ENCODE results near the gene KRT7.

Gene KRT7

DNA sequence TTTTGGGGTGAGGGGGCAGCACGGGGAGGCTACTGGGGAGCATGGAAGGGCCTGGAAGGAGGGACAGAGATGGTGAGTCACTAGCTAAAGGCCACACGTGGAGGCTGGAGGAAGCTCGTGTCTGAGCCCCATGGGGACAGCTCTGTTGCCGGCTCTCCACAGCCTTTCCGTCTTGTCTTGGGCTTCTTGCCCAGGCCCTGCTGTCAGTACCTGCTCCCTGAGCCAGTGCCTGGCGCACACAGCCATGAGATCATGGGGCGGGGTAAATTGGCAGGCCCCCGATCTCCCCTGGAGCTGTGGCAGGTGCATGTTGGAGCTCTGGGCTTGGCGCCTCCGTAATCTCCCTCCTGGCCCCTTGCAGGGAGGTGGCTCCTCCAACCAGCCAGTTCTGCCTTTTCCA is 25.1 kb upstream of the KRT7 start:
- DNase-seq (ENCODE audit: low read depth in 1 of 2, low spot score in 1 of 2): no peak
- no peak overlapping the region for H3K4me3 ChIP-seq (replicated peaks; ENCODE audit: insufficient read depth, low read length)
- no peak overlapping the region for H3K27ac ChIP-seq (replicated peaks)
- TF ChIP-seq SPI1 (IDR thresholded peaks at IDR 0.05; ENCODE audit: borderline replicate concordance, low read depth) (no peak), GABPA (IDR thresholded peaks at IDR 0.05; ENCODE audit: low read depth) (no peak), POLR2AphosphoS5 (IDR thresholded peaks at IDR 0.05; ENCODE audit: low read depth) (no peak)
- TF ChIP-seq, protein P1, sequence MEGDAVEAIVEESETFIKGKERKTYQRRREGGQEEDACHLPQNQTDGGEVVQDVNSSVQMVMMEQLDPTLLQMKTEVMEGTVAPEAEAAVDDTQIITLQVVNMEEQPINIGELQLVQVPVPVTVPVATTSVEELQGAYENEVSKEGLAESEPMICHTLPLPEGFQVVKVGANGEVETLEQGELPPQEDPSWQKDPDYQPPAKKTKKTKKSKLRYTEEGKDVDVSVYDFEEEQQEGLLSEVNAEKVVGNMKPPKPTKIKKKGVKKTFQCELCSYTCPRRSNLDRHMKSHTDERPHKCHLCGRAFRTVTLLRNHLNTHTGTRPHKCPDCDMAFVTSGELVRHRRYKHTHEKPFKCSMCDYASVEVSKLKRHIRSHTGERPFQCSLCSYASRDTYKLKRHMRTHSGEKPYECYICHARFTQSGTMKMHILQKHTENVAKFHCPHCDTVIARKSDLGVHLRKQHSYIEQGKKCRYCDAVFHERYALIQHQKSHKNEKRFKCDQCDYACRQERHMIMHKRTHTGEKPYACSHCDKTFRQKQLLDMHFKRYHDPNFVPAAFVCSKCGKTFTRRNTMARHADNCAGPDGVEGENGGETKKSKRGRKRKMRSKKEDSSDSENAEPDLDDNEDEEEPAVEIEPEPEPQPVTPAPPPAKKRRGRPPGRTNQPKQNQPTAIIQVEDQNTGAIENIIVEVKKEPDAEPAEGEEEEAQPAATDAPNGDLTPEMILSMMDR (IDR thresholded peaks at IDR 0.05; ENCODE audit: insufficient read depth, low read length): no peak
- TF ChIP-seq, protein P2, sequence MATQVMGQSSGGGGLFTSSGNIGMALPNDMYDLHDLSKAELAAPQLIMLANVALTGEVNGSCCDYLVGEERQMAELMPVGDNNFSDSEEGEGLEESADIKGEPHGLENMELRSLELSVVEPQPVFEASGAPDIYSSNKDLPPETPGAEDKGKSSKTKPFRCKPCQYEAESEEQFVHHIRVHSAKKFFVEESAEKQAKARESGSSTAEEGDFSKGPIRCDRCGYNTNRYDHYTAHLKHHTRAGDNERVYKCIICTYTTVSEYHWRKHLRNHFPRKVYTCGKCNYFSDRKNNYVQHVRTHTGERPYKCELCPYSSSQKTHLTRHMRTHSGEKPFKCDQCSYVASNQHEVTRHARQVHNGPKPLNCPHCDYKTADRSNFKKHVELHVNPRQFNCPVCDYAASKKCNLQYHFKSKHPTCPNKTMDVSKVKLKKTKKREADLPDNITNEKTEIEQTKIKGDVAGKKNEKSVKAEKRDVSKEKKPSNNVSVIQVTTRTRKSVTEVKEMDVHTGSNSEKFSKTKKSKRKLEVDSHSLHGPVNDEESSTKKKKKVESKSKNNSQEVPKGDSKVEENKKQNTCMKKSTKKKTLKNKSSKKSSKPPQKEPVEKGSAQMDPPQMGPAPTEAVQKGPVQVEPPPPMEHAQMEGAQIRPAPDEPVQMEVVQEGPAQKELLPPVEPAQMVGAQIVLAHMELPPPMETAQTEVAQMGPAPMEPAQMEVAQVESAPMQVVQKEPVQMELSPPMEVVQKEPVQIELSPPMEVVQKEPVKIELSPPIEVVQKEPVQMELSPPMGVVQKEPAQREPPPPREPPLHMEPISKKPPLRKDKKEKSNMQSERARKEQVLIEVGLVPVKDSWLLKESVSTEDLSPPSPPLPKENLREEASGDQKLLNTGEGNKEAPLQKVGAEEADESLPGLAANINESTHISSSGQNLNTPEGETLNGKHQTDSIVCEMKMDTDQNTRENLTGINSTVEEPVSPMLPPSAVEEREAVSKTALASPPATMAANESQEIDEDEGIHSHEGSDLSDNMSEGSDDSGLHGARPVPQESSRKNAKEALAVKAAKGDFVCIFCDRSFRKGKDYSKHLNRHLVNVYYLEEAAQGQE (IDR thresholded peaks at IDR 0.05; ENCODE audit: insufficient replicate concordance, low read depth): no peak
- no peaks in the 10 kb centered on the region for H3K27me3 ChIP-seq (ENCODE audit: insufficient read depth, poor library complexity, severe bottlenecking)

DNA sequence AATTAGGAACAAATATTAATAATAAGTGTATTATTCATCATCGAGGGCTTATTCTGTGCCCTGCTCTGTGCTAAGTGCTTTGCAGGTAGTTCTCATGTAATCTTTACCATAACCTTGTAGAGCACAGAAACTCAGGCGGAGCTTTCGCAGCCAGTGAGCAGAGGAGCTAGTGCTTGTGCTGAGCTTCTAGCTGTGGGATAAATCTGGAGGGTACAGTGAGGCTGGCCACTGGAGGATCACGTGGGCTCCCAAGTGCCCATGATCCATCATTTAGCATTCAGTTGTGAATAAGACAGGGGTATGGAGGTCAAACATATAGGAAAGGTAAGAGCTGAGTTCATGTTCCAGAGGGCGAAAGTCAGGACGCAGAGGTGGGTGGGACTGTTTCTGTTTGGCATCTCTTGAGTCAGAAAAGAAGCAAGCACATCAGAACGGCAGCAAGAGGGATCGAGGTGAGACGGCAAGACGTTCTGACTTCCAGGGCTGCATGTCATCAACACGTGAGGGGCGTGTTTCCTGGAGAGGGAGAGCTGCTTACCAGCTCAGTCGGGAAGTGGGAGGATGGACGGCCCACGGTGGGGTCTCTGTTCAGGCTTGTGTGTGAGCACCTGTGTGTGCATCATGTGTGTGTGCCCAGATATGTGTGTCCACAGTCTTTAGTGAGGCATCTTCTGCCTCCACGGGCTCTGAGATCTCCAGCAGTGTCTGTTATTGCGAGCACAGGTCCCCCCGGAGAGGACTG is 24.4 kb upstream of the KRT7 start:
- no peaks in the 10 kb centered on the region for H3K27me3 ChIP-seq (ENCODE audit: insufficient read depth, poor library complexity, severe bottlenecking)
- DNase-seq (ENCODE audit: low read depth in 1 of 2, low spot score in 1 of 2): no peak
- no peak overlapping the region for H3K27ac ChIP-seq (replicated peaks)
- H3K4me3 ChIP-seq (replicated peaks; ENCODE audit: insufficient read depth, low read length): no peak overlapping the region
- TF ChIP-seq, protein P1 (IDR thresholded peaks at IDR 0.05; ENCODE audit: insufficient read depth, low read length): no peak
- no peak for TF ChIP-seq SPI1 (IDR thresholded peaks at IDR 0.05; ENCODE audit: borderline replicate concordance, low read depth)
- TF ChIP-seq GABPA (IDR thresholded peaks at IDR 0.05; ENCODE audit: low read depth): no peak
- TF ChIP-seq POLR2AphosphoS5 (IDR thresholded peaks at IDR 0.05; ENCODE audit: low read depth): no peak
- TF ChIP-seq, protein P2 (IDR thresholded peaks at IDR 0.05; ENCODE audit: insufficient replicate concordance, low read depth): no peak

DNA sequence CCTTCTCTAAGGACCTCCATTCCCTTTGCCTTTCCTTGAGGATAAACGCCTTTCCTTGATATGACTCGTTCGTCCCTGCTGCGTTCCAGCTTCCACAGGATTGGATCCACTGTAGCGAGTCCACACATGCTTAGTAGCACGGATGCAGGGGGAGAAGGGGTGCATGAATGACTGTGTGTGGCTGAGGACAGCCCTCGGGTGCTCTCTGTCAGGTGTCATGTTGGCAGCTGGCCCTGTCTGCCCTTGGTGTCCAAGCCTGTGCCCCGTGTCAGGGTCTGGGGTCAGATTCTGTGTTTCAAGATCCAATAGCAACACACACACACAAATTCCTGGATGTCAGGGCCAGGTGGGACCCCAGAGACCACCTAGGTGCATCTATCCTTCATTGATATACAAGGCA is 23.7 kb upstream of the KRT7 start:
- TF ChIP-seq, protein P1 (IDR thresholded peaks at IDR 0.05; ENCODE audit: insufficient read depth, low read length): no peak
- TF ChIP-seq POLR2AphosphoS5 (IDR thresholded peaks at IDR 0.05; ENCODE audit: low read depth) (no peak), SPI1 (IDR thresholded peaks at IDR 0.05; ENCODE audit: borderline replicate concordance, low read depth) (no peak), GABPA (IDR thresholded peaks at IDR 0.05; ENCODE audit: low read depth) (no peak)
- TF ChIP-seq, protein P2 (IDR thresholded peaks at IDR 0.05; ENCODE audit: insufficient replicate concordance, low read depth): no peak
- no peaks in the 10 kb centered on the region for H3K27me3 ChIP-seq (ENCODE audit: insufficient read depth, poor library complexity, severe bottlenecking)
- H3K4me3 ChIP-seq (replicated peaks; ENCODE audit: insufficient read depth, low read length): no peak overlapping the region

More for the DNA sequence above, 23.7 kb upstream of the KRT7 start:
- DNase-seq (ENCODE audit: low read depth in 1 of 2, low spot score in 1 of 2): no peak
- no peak overlapping the region for H3K27ac ChIP-seq (replicated peaks)
